Measurements from ENCODE around the gene RCAN2. TPM values are rescaled to one million over a fixed set of nuclear protein-coding genes. Genes with fewer than 3 reads are reported as not detected.

The RCAN2 gene
- total and polyA plus RNA-seq, 9 of the 15 experiments (the other 6 are each of a cell fraction or from before 2014, with no cell fraction given): 0.04 TPM; not detected in 8

DNA sequence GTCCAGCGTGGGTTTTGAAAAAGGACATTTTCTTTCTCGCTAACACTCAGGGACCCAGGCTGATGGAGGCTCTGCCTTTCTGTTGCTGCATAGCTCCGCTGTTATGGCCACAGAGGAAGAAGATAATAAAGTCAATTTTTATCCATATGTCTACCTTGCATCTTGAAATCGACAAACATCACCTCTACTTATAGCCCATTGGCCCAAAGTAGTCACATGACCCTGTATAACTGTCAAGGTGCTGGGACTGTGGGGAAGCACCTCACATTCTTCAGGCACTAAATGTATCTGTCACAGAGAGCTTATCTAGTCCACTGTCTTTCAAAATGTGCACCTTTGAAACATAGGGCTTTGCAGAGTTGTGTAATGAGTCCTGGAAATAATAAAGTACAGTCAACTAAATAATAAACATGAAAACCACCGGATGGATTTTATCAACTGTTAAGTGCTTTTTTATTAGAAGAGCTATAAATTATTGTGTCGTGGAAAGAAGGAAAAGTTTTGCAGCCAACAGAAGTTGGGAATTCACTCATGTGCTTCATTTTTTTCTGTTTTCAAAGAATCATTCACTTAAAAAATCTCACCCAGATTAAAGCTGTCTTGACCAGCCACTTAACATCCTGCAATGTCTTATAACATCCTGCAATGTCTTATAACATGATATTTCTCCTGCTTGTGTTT, 47.7 kb upstream of the RCAN2 start:
- no peaks in the 10 kb centered on the region for H3K79me2 ChIP-seq (ENCODE audit: control insufficient read depth, insufficient read depth, low read length)
- no peak overlapping the region for H3K27ac ChIP-seq (ENCODE audit: extremely low read depth, low read depth, low read length)
- CTCF ChIA-PET (ENCODE audit: low intra/inter-chr PET ratio): no interaction called here
- H3K4me1 ChIP-seq (replicated peaks in 1 of 2; ENCODE audit: control insufficient read depth in 2 of 2, insufficient read depth in 2 of 2, low read length in 2 of 2): no peaks in the 10 kb centered on the region
- no peak overlapping the region for H3K4me2 ChIP-seq (ENCODE audit: insufficient read depth, low read length)
- ATAC-seq (no peak), FAIRE-seq (no peak), DNase-seq (ENCODE audit: extremely low read depth in 1 of 4, low spot score in 3 of 4) (no peak)
- TF ChIP-seq BRD4 (IDR thresholded peaks at IDR 0.05) (no peak), JUN (IDR thresholded peaks at IDR 0.05; ENCODE audit: borderline replicate concordance, low read depth, low read length) (no peak), JUN (CRISPR knock-in tag; IDR thresholded peaks at IDR 0.05; ENCODE audit: borderline replicate concordance) (no peak), ZNF212 (CRISPR knock-in tag; IDR thresholded peaks at IDR 0.05) (no peak), GATA2 (CRISPR knock-in tag; IDR thresholded peaks at IDR 0.05) (no peak), CBX2 (IDR thresholded peaks at IDR 0.05; ENCODE audit: insufficient read depth, low read length, poor library complexity, severe bottlenecking) (no peak), HCFC1 (IDR thresholded peaks at IDR 0.05; ENCODE audit: low read depth, low read length) (no peak), ZNF431 (CRISPR knock-in tag; IDR thresholded peaks at IDR 0.05) (no peak)
- TF ChIP-seq, protein P1, sequence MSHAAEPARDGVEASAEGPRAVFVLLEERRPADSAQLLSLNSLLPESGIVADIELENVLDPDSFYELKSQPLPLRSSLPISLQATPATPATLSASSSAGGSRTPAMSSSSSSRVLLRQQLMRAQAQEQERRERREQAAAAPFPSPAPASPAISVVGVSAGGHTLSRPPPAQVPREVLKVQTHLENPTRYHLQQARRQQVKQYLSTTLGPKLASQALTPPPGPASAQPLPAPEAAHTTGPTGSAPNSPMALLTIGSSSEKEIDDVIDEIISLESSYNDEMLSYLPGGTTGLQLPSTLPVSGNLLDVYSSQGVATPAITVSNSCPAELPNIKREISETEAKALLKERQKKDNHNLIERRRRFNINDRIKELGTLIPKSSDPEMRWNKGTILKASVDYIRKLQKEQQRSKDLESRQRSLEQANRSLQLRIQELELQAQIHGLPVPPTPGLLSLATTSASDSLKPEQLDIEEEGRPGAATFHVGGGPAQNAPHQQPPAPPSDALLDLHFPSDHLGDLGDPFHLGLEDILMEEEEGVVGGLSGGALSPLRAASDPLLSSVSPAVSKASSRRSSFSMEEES (CRISPR knock-in tag; IDR thresholded peaks at IDR 0.05): peak; percentile 53; the same call in 1 of the 2 replicates
- in situ Hi-C loops (cut with MboI): no loop called here
- no peaks in the 10 kb centered on the region for H3K36me3 ChIP-seq (ENCODE audit: control insufficient read depth, insufficient read depth, low read length)
- H4K20me1 ChIP-seq (replicated peaks; ENCODE audit: control insufficient read depth, insufficient read depth, low read length): no peaks in the 10 kb centered on the region
- 0% methylated on average over 6 of the region's 6 CpGs for WGBS (ENCODE audit: insufficient coverage, low coverage, missing lambda C conversion rate)
- H3K9ac ChIP-seq (ENCODE audit: insufficient read depth in 1 of 2, low read depth in 2 of 2, low read length in 2 of 2): no peak overlapping the region
- no peaks in the 10 kb centered on the region for H3K9me1 ChIP-seq (ENCODE audit: control insufficient read depth, insufficient read depth, low read length)
- POLR2A ChIA-PET: no interaction called here
- no peaks in the 10 kb centered on the region for H3K27me3 ChIP-seq (ENCODE audit: control insufficient read depth in 2 of 2, insufficient read depth in 2 of 2, low read length in 2 of 2)
- H3K4me3 ChIP-seq: no peak overlapping the region
- intact Hi-C loops (cut with micrococcal nuclease): no loop called here
- no peaks in the 10 kb centered on the region for H3K9me3 ChIP-seq (replicated peaks; ENCODE audit: control insufficient read depth, insufficient read depth, low read depth, low read length)
- no peak overlapping the region for H2AFZ ChIP-seq (ENCODE audit: low read depth, low read length)
- no TSS peak for BruUV-seq (replicated peaks)

Data from K562 (cell line).